ENCODE measurements around the gene NPC1.

NPC1 gene

DNA sequence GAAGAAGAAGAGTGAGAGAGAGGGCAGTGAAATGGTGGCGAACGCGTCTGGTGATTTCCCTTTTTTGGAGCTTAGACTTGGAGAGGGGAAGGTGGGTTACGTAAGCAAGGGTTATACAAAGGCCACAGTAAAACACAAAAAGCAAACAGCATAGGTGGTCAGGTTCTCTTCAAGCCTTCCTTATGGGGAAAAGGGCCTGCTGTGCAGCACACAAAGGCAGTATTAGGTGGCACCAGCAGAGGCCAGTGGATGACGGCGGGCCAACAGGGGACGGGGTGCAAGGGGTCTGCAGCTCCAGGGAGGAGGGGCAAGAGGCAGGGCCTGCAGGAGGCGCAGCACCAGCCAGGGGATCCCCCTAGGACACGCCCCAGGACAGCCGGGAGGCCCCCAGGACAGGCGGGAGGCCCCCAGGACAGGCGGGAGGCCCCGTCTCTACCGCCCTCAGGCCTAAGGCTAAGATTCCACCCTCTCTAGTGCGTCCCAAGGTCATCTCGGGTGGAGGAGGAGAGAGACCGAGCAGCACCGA is 32.6 kb upstream of the NPC1 start:
- no peak for TF ChIP-seq GATA3 (IDR thresholded peaks at IDR 0.05; ENCODE audit: low read depth, low read length)

DNA sequence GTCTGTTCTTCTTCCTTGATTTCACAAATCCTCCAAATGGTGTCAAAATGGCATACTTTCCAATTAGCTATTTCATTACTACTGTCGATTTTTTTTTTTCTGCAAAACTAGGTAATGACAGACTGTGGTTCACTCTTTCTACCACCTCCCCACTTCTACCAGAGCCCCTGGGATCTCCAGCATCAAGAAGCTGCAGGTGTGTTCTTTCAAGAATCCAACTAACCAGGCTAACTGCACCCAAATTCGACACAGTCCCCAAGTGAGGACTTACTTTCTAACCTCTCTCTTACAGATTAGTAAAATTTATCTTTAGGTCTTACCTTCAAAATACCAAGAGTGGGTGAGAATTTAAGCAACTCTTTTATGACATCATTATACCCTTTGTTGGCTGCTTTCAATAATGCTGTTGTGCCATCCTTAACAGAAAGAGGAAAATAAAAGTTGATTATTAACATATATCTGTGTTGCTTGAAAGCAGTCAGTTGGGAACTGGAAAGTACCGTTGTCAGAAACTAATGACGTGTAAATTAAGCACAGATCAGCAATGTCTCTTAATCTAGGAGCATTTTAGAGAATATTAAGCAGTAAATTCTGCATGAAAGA is 31.2 kb upstream of the NPC1 start:
- no peak for TF ChIP-seq GATA2 (IDR thresholded peaks at IDR 0.05; ENCODE audit: low read depth, low read length)
- no peak for TF ChIP-seq GATA3 (IDR thresholded peaks at IDR 0.05; ENCODE audit: low read depth, low read length)

DNA sequence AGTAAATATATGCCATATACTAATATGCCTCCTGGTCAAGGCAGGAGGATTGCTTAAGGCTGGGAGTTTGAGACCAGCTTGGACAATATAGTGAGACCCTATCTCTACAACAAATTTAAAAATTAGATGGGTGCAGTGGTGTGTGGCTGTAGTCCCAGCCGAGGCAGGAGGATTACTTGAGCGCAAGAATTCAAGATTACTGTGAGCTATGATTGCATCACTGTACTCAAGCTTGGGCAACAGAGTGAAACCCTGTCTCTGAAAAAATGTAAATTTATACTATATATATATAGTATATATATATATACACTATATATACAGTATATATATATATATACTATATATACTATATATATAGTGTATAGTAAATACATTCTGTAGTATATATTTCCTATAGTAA is 30.0 kb upstream of the NPC1 start:
- TF ChIP-seq GATA2 (IDR thresholded peaks at IDR 0.05; ENCODE audit: low read depth, low read length) (no peak), GATA3 (IDR thresholded peaks at IDR 0.05; ENCODE audit: low read depth, low read length) (no peak)

DNA sequence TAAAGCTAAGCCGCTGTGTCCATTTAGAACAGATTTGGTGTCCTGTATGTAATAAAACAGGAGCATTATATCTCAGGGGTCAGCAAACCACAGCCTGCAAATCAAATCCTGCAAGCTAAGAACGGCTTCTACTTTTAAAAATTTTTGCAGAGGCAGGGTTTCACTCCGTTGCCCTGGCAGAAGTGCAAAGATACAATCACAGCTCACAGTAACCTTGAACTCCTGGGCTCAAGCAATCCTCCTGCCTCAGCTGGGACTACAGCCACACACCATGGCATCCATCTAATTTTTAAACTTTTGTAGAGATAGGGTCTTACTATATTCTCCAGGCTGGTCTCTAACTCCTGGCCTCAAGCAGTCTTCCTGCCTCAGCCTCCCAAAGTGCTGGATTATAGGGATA is 28.6 kb upstream of the NPC1 start:
- TF ChIP-seq GATA2 (IDR thresholded peaks at IDR 0.05; ENCODE audit: low read depth, low read length): no peak
- no peak for TF ChIP-seq GATA3 (IDR thresholded peaks at IDR 0.05; ENCODE audit: low read depth, low read length)

DNA sequence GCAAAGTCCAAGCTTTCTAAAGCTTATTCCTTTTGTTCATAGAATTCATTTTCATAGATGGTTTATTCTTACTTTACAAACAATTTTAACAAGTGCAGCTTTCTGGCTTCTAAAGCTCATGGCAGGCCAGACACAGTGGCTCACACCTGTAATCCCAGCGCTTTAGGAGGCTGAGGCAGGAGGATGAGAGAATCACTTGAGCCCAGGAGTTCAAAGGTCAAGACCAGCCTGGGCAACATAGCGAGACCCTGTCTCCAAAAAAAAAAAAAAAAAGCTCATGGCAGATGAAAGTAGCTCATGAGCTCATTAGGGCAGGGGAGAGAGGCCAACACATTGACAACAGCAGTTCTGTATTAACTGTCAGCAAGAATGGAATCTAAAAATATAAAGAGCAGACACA is 28.1 kb upstream of the NPC1 start:
- TF ChIP-seq GATA2 (IDR thresholded peaks at IDR 0.05; ENCODE audit: low read depth, low read length) (no peak), GATA3 (IDR thresholded peaks at IDR 0.05; ENCODE audit: low read depth, low read length) (no peak)

DNA sequence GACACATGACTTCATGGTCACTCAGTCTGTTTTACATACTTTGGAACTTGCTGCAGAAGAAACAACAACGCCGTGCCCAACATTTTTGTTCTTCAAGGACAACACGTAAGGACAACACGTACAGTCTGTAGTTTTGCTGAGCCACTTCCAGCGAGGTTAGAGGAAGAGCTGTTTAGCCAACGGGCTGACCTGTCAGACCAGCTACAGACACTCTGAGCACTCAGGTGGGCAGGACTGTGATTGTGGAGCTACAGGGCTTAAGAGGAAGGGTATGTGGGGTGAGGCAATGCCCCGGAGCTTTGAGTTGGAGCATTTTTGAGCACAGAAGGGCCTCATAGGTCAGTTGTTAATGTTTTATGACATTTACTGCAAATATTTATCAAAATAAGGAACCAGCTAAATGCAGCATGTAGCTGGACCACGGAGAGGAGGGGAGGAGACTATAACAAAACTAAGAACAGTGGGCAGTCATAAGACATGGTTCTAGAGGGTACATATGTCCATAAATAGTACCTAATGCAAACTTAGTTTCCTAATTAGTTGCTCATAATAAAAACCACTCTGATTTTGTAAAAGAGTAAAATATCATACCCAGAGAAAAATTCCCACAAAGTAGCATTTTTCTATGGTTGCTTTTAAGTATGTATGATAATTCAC is 26.3 kb upstream of the NPC1 start:
- TF ChIP-seq GATA2 (IDR thresholded peaks at IDR 0.05; ENCODE audit: low read depth, low read length) (no peak), GATA3 (IDR thresholded peaks at IDR 0.05; ENCODE audit: low read depth, low read length) (no peak)

DNA sequence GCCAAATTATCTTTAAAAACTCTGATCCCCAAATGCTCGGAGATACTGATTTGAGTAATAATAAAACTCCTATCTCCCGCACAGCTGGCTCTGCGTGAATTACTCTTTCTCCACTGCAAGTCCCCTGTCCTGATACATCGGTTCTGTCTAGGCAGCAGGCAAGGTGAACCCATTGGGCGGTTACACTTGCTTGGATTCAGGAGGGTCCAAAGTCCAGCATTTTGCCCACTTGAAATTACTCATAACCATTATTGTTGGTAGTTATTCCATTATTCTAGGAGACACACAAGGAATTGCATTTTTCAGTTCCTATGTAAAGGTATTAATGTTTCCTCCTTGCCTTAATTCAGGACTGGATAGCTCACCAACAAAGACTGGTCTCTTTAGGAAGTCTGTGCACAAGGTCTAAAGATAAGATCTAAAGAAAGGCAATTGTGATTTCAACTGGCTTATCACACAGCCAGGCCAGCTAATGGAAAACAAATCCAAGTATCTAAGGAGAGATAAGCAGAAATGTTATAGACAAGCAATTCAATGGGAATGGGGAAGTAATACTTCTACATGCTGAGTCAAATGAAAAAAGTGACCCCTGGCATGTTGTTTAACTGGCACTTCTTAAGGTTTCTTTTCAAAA is 23.2 kb upstream of the NPC1 start:
- no peak for TF ChIP-seq GATA3 (IDR thresholded peaks at IDR 0.05; ENCODE audit: low read depth, low read length)
- TF ChIP-seq GATA2 (IDR thresholded peaks at IDR 0.05; ENCODE audit: low read depth, low read length): peak; percentile 31; the same call in 1 of the 2 replicates

DNA sequence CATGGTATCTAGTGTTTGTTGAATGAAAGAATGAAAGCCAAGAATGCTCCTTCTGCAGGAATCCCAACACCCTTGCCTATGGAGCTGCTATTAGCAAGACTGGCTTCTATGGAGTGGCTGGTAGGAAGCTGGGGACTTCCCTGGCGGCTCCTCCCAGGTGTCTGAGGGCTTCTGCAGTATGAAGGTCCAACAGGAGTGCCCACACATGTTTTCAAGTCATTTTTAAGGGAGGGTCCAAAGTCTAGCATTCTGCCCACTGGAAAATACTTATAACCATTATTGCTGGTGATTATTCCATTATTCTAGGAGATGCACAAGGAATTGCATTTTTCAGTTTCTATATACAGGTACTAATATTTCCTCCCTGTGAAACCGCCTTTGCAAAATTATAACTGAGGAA is 21.9 kb upstream of the NPC1 start:
- TF ChIP-seq GATA2 (IDR thresholded peaks at IDR 0.05; ENCODE audit: low read depth, low read length) (no peak), GATA3 (IDR thresholded peaks at IDR 0.05; ENCODE audit: low read depth, low read length) (no peak)

DNA sequence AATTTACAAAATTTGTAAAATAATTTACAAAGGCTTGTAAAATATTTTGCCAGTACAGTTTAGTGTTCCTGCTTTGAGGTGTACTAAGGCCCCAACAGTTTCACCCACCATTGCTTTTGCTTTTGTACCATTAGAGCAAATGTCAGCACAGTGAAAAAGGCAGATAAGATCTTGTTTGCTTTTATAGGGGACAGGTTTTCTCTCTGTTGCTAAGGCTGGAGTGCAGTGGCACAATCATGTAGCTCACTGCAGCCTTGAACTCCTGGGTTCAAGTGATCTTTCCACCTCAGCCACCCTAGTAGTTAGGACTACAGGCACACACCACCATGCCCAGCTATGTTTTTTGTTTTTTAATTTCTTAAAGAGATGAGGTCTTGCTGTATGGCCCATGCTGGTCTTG is 19.6 kb upstream of the NPC1 start:
- TF ChIP-seq GATA3 (IDR thresholded peaks at IDR 0.05; ENCODE audit: low read depth, low read length) (peak; percentile 42; the same call in 1 of the 2 replicates), GATA2 (IDR thresholded peaks at IDR 0.05; ENCODE audit: low read depth, low read length) (peak; percentile 68; the same call in 1 of the 2 replicates)

DNA sequence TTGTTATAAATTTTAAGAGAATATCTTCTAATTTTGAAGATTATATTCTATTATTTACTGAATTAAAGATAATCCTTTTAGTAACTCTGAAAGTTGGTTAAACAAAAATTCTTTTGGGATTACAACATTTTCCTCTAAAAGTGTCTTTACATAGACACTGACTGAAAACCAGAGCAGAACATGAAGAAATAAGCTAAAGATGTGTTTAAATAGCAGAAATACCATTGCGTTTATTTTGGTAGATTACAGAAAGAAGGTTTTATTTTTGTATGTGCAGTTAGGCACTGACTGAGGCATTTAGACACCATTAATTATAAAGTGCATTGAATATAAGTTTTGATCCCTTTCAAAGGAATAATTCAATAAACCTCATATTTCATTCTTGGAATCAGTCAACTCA is 13.5 kb upstream of the NPC1 start:
- TF ChIP-seq GATA3 (IDR thresholded peaks at IDR 0.05; ENCODE audit: low read depth, low read length): no peak
- TF ChIP-seq GATA2 (IDR thresholded peaks at IDR 0.05; ENCODE audit: low read depth, low read length): no peak

DNA sequence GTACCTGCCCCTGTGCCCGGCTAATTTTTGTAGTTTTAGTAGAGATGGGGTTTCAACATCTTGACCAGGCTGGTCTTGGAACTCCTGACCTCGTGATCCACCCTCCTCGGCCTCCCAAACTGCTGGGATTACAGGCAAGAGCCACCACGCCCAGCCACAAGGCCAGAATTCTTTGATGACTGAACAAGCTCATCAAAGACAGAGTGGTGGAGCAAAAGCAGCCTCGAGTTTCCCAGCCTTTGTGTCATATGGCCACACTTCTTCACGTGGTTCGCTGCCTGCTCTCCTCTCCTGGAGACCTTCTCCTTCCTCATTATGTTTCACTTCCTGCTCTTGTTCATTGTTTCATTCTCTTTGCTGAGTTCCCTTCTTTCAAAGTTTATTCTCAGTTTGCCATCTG is 9.9 kb upstream of the NPC1 start:
- TF ChIP-seq GATA2 (IDR thresholded peaks at IDR 0.05; ENCODE audit: low read depth, low read length): no peak
- TF ChIP-seq GATA3 (IDR thresholded peaks at IDR 0.05; ENCODE audit: low read depth, low read length): no peak

DNA sequence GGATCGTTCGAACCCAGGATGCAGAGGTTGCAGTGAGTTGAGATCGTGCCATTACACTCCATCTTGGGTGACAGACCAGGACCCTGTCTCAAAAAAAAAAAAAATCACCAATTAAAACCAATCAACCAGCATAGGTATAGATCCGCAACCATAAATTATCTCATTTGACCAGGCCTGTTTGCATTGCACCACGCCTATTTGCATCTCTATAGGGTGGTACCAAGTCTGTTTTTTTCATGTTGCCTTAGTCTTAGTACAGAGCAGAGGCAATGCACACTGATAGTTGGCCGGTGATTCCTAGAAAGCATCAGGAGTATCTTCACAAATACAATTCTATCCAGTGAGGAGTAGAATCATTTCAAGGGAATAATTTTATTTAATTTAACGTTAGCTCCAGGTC is 9.3 kb upstream of the NPC1 start:
- TF ChIP-seq GATA2 (IDR thresholded peaks at IDR 0.05; ENCODE audit: low read depth, low read length): no peak
- no peak for TF ChIP-seq GATA3 (IDR thresholded peaks at IDR 0.05; ENCODE audit: low read depth, low read length)

DNA sequence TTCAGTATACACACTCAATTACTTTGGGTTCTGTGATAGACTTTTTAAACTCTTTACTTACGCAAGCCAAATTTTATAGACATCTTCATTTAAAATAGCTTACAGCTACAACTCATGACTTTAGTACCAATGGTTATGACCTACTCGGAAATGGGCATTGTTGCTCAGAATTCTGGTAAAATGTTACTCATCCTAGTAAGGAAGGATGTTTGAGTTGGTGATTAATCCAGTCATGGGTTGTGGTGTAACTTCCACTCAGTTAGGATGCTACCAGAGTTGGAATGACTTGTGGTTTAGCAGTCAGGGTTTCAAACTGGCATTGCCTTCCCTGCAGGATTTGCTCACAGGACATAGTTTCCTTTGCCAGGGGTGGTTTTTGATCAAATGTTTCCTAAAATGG is 7.4 kb upstream of the NPC1 start:
- no peak for TF ChIP-seq GATA2 (IDR thresholded peaks at IDR 0.05; ENCODE audit: low read depth, low read length)
- no peak for TF ChIP-seq GATA3 (IDR thresholded peaks at IDR 0.05; ENCODE audit: low read depth, low read length)

DNA sequence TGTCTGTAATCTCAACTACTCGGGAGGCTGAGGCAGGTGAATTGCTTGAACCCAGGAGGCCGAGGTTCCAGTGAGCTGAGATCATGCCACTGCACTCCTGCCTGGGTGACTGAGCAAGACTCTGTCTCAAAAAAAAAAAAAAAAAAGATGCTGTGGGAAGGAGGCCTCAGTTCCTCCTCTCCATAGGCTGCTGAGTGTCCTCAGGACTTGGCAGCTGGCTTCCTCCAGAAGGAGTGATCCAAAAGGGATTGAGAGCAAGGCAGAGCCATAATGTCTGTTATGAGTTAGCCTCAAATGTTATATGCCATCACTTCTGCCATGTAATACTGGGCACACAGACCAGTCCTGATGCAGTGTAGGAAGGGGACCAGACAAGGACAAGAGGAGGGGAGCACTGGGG is 6.6 kb upstream of the NPC1 start:
- TF ChIP-seq GATA3 (IDR thresholded peaks at IDR 0.05; ENCODE audit: low read depth, low read length) (no peak), GATA2 (IDR thresholded peaks at IDR 0.05; ENCODE audit: low read depth, low read length) (no peak)

DNA sequence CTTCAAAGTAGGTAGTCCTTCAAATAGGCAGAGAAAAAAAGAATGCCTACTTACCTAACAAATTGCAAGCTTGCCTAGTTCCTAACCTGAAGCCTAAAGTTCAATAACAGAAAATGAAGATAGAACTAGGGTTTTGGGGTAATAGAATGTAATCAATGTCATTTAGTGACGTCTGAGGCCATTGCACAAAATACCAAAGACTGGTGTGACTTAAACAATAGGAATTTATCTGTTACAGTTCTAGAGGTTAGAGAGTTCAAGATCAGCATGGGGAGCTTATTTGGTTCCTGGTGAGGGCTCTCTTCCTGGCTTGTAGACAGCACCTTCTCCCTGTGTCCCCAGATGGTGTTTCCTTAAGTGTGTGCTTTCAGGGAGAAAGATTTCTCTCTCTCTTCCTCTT is 4.7 kb upstream of the NPC1 start:
- TF ChIP-seq GATA3 (IDR thresholded peaks at IDR 0.05; ENCODE audit: low read depth, low read length) (no peak), GATA2 (IDR thresholded peaks at IDR 0.05; ENCODE audit: low read depth, low read length) (no peak)

Data from SH-SY5Y (cell line).